Loucy (cell line): ENCODE measurements around the gene ALK.
"Not testable (repeated sequence)": the region's sequence is repeated elsewhere in the genome, so short reads cannot be mapped to it uniquely, and the experiment has no call there.

Experiments used
- H2AFZ ChIP-seq: fragments of 200-600 bp; sonication (generic); 2 replicates; pipeline ENCODE4 v1.6.0; 2016; ENCODE audit warnings: antibody characterized with exemption, mild to moderate bottlenecking, low read length, moderate library complexity
- H3F3A ChIP-seq: fragments of 200-600 bp; 2 replicates; pipeline ENCODE4 v1.6.0; 2016; ENCODE audit warnings: antibody characterized with exemption, low read depth, mild to moderate bottlenecking
- H3K27me3 ChIP-seq: fragments of 200-600 bp; sonication (generic); 2 replicates; pipeline ENCODE4 v1.6.1; 2014; ENCODE audit warnings: low read length, mild to moderate bottlenecking; ENCODE audit not compliant: insufficient read depth, poor library complexity, severe bottlenecking
- H3K36me3 ChIP-seq: fragments of 200-600 bp; sonication (generic); 2 replicates; pipeline ENCODE4 v1.6.1; 2016; ENCODE audit warnings: low read length; ENCODE audit not compliant: insufficient read depth
- H3K4me1 ChIP-seq: fragments of 200-600 bp; sonication (generic); 2 replicates; pipeline ENCODE4 v1.5.1; 2014; ENCODE audit warnings: low read length, mild to moderate bottlenecking; ENCODE audit not compliant: insufficient read depth, poor library complexity, severe bottlenecking
- H3K4me2 ChIP-seq: fragments of 200-600 bp; sonication (generic); 2 replicates; pipeline ENCODE4 v1.6.0; 2014; ENCODE audit warnings: antibody characterized with exemption, low read length, low read depth, mild to moderate bottlenecking; ENCODE audit not compliant: poor library complexity, severe bottlenecking
- H3K4me3 ChIP-seq: fragments of 200-600 bp; sonication (generic); 2 replicates; pipeline ENCODE4 v1.5.1; 2014; ENCODE audit warnings: low read length, mild to moderate bottlenecking, mixed read lengths; ENCODE audit not compliant: poor library complexity, severe bottlenecking
- H3K79me2 ChIP-seq: fragments of 200-600 bp; sonication (generic); 2 replicates; pipeline ENCODE4 v1.6.1; 2014; ENCODE audit warnings: low read length; ENCODE audit not compliant: insufficient read depth
- H3K9ac ChIP-seq: fragments of 200-600 bp; sonication (generic); 2 replicates; pipeline ENCODE4 v1.6.0; 2014; ENCODE audit warnings: mild to moderate bottlenecking, low read depth, low read length, moderate library complexity; ENCODE audit not compliant: poor library complexity, severe bottlenecking
- H3K9me2 ChIP-seq: fragments of 200-600 bp; sonication (generic); replicated peaks from 2 replicates; pipeline ENCODE4 v1.6.1; 2016; ENCODE audit warnings: low read depth, low read length, mixed read lengths
- H3K9me3 ChIP-seq: fragments of 200-600 bp; sonication (generic); 2 replicates; pipeline ENCODE4 v1.6.1; 2014; ENCODE audit warnings: mild to moderate bottlenecking, antibody characterized with exemption, low read length, low read depth; ENCODE audit not compliant: insufficient read depth
- H4K20me1 ChIP-seq: fragments of 200-600 bp; sonication (generic); 2 replicates; pipeline ENCODE4 v1.6.0; 2014; ENCODE audit warnings: antibody characterized with exemption, low read length, mild to moderate bottlenecking; ENCODE audit not compliant: insufficient read depth, poor library complexity, severe bottlenecking
- CTCF ChIP-seq: fragments of 200-600 bp; sonication (generic); conservative IDR thresholded peaks from 2 replicates; pipeline ENCODE4 v1.5.1; 2014; ENCODE audit warnings: mild to moderate bottlenecking, antibody characterized with exemption, low read length
- EZH2phosphoT487 ChIP-seq: fragments of 200-600 bp; IDR thresholded peaks from 2 replicates; pipeline ENCODE4 v1.6.1; 2018; ENCODE audit warnings: antibody characterized with exemption, mild to moderate bottlenecking, moderate library complexity, borderline replicate concordance

ALK gene

GRCh38 chr2:29260142-29260772, 661.1 kb downstream of the ALK start:
- Histone ChIP-seq H3K36me3 (no peaks in the 10 kb centered on the region), H3K9me3 (no peaks in the 10 kb centered on the region), H3K9me2 (no peaks in the 10 kb centered on the region), H3F3A (no peaks in the 10 kb centered on the region), H3K9ac (no peak overlapping the region), H3K4me1 (peaks cover 6% of the 10 kb centered on the region), H4K20me1 (no peaks in the 10 kb centered on the region), H3K27me3 (no peaks in the 10 kb centered on the region), H3K79me2 (no peaks in the 10 kb centered on the region), H3K4me2 (no peak overlapping the region), H2AFZ (no peak overlapping the region), H3K4me3 (no peak overlapping the region)
- TF ChIP-seq CTCF (no peak), EZH2phosphoT487 (no peak)

GRCh38 chr2:29259221-29259620, 662.2 kb downstream of the ALK start:
- no peaks in the 10 kb centered on the region for H3K9me2 ChIP-seq
- no peak overlapping the region for H3K9ac ChIP-seq
- no peaks in the 10 kb centered on the region for H3F3A ChIP-seq
- H4K20me1 ChIP-seq: no peaks in the 10 kb centered on the region
- no peaks in the 10 kb centered on the region for H3K36me3 ChIP-seq
- H3K27me3 ChIP-seq: no peaks in the 10 kb centered on the region
- peaks cover 6% of the 10 kb centered on the region for H3K4me1 ChIP-seq
- no peaks in the 10 kb centered on the region for H3K79me2 ChIP-seq
- no peak overlapping the region for H3K4me2 ChIP-seq
- no peak overlapping the region for H3K4me3 ChIP-seq
- no peak overlapping the region for H2AFZ ChIP-seq
- H3K9me3 ChIP-seq: no peaks in the 10 kb centered on the region
- no peak for TF ChIP-seq EZH2phosphoT487
- no peak for TF ChIP-seq CTCF

- Histone ChIP-seq H3K4me2 (no peak overlapping the region), H4K20me1 (no peaks in the 10 kb centered on the region), H3K27me3 (no peaks in the 10 kb centered on the region), H3K36me3 (no peaks in the 10 kb centered on the region), H3K9me2 (no peaks in the 10 kb centered on the region), H3K4me1 (no peaks in the 10 kb centered on the region), H3K9me3 (no peaks in the 10 kb centered on the region), H3F3A (no peaks in the 10 kb centered on the region), H3K9ac (no peak overlapping the region), H3K4me3 (no peak overlapping the region), H3K79me2 (no peaks in the 10 kb centered on the region), H2AFZ (no peak overlapping the region)
- no peak for TF ChIP-seq EZH2phosphoT487
- TF ChIP-seq CTCF: no peak
Measured at GRCh38 chr2:29255004-29255403, 666.4 kb downstream of the ALK start.

GRCh38 chr2:29253495-29254275, 667.7 kb downstream of the ALK start:
- H3K9ac ChIP-seq, H3K79me2 ChIP-seq, H3K36me3 ChIP-seq, H3K4me1 ChIP-seq, H3K9me2 ChIP-seq, H2AFZ ChIP-seq, H3K9me3 ChIP-seq, H3K4me3 ChIP-seq, H3K4me2 ChIP-seq, H3F3A ChIP-seq, H3K27me3 ChIP-seq, H4K20me1 ChIP-seq: not testable (repeated sequence)
